GM19239 (cell line): Measurements from ENCODE around the gene RIPOR1.

Source experiments
- DNase-seq: peaks from one replicate; pipeline ENCODE4 v3.0.0; 2011; ENCODE audit warnings: low spot score; ENCODE audit not compliant: insufficient read length
- FAIRE-seq: peaks from 2 replicates; lab custom pipeline; 2011; peaks lifted over from hg19 to GRCh38; lab: Jason Lieb, UNC

Gene RIPOR1

GRCh38 chr16:67594256-67594915 lies 65.8 kb downstream of the RIPOR1 start:
- DNase-seq: no peak
- FAIRE-seq: no peak

DNA sequence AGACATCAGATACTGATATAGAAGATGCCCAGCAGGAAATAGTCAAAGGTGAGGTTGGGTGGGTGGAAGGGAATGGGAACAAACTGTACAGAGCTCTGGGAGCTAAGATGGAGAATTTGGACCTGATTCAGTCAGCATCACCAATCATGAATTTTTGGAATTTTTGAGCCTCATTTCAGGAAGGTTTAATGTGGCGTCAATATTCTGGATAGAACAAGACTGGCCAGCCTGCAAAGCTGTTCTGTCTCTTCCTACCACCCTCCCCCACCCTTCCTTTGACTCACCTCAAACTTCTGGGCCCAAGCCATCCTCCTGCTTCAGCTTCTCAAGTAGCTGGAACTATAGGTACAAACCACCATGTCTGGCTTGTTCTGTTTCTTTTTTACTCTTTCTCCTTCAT lies 66.3 kb downstream of the RIPOR1 start:
- DNase-seq (no peak), FAIRE-seq (no peak)
